Calu3 (cell line): ENCODE measurements around the gene RAB27B. TPM values are rescaled to one million over a fixed set of nuclear protein-coding genes. Genes with fewer than 3 reads are reported as not detected.
A peak's percentile ranks its signal among the peaks of the same experiment; 100 is the strongest.

Experiments used
- BruUV-seq: library from RNA; stranded (reverse); fragments of 400-500 nt; replicated peaks from 2 replicates; lab custom pipeline; 2021; lab: Mats Ljungman, UMichigan
- CTCF ChIA-PET: fragments of 300-600 bp; sonication (Branson Sonifier 250); formaldehyde crosslinking; loops from one replicate; lab custom pipeline; 2022; ENCODE audit warnings: antibody characterized with exemption; lab: Charles Lee
- DNase-seq: peaks from one replicate; pipeline ENCODE4 v3.0.0; 2022
- H3K27ac Mint-ChIP-seq: one replicate; pipeline ENCODE4 v1.8.0; 2022; ENCODE audit warnings: mixed read lengths; ENCODE audit not compliant: unreplicated experiment
- H3K27me3 Mint-ChIP-seq: one replicate; pipeline ENCODE4 v1.8.0; 2022; ENCODE audit warnings: mixed read lengths; ENCODE audit not compliant: unreplicated experiment
- H3K36me3 Mint-ChIP-seq: one replicate; pipeline ENCODE4 v1.8.0; 2022; ENCODE audit warnings: mild to moderate bottlenecking, moderate library complexity, mixed read lengths; ENCODE audit not compliant: insufficient read depth, unreplicated experiment
- H3K4me1 Mint-ChIP-seq: one replicate; pipeline ENCODE4 v1.8.0; 2022; ENCODE audit warnings: mild to moderate bottlenecking, low read depth, mixed read lengths; ENCODE audit not compliant: unreplicated experiment
- H3K4me3 Mint-ChIP-seq: one replicate; pipeline ENCODE4 v1.8.0; 2022; ENCODE audit warnings: mild to moderate bottlenecking, low read depth, moderate library complexity, mixed read lengths; ENCODE audit not compliant: unreplicated experiment
- H3K9me3 Mint-ChIP-seq: one replicate; pipeline ENCODE4 v1.8.0; 2022; ENCODE audit warnings: low read depth, mixed read lengths; ENCODE audit not compliant: unreplicated experiment
- intact Hi-C: fragments of 100-400 bp; cut with micrococcal nuclease; formaldehyde crosslinking; loops from one replicate; pipeline ENCODE4 v1.10.0; 2022; ENCODE audit not compliant: unreplicated experiment
- total RNA-seq: library from RNA; stranded (reverse); gene quantifications from 2 replicates; pipeline ENCODE4 v1.2.3, GENCODE V29; 2022
- TF ChIP-seq, protein P1 (sequence below): fragments of 200-600 bp; IDR thresholded peaks from one replicate; pipeline ENCODE4 v1.8.0; 2022; ENCODE audit warnings: antibody characterized with exemption; ENCODE audit not compliant: unreplicated experiment

Gene RAB27B
- total RNA-seq, 1 experiment from 2014 or later: 38.3 TPM

DNA sequence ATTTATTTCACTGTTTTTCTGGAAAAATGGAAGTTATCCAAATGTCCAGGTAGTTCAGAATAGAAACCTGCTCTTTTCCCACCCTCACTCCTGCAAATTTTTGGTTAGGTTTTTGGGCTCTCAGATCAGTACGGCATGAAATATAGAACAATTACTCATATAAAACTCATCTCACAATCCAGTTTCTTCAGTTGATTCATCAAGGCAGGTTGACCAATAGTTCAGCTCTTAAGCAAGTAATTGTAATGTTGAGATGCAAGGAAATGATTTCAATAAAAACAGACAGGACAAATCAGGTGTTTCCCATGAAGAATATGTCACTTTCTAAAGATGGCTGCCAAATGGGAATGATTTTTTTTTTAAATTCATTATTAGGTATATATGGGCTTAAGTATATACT is 2.0 kb downstream of the RAB27B start:
- peaks cover 44% of the 10 kb centered on the region for H3K36me3 Mint-ChIP-seq
- intact Hi-C loops: loop anchor here (2.0 to 5.0 kb wide), 4 partner anchors 29 to 148 kb away; no protein-coding TSS in a partner anchor
- TF ChIP-seq, protein P1, sequence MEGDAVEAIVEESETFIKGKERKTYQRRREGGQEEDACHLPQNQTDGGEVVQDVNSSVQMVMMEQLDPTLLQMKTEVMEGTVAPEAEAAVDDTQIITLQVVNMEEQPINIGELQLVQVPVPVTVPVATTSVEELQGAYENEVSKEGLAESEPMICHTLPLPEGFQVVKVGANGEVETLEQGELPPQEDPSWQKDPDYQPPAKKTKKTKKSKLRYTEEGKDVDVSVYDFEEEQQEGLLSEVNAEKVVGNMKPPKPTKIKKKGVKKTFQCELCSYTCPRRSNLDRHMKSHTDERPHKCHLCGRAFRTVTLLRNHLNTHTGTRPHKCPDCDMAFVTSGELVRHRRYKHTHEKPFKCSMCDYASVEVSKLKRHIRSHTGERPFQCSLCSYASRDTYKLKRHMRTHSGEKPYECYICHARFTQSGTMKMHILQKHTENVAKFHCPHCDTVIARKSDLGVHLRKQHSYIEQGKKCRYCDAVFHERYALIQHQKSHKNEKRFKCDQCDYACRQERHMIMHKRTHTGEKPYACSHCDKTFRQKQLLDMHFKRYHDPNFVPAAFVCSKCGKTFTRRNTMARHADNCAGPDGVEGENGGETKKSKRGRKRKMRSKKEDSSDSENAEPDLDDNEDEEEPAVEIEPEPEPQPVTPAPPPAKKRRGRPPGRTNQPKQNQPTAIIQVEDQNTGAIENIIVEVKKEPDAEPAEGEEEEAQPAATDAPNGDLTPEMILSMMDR: no peak
- no peaks in the 10 kb centered on the region for H3K27me3 Mint-ChIP-seq
- peak overlapping the region; percentile 95 for H3K4me3 Mint-ChIP-seq
- peaks cover 8% of the 10 kb centered on the region for H3K9me3 Mint-ChIP-seq
- H3K27ac Mint-ChIP-seq: peak overlapping the region; percentile 84
- BruUV-seq: no TSS peak
- H3K4me1 Mint-ChIP-seq: peaks cover 64% of the 10 kb centered on the region
- DNase-seq: no peak
- CTCF ChIA-PET: interaction anchor here (1.1 to 1.4 kb wide), 2 partner anchors 18 to 44 kb away, joined by 3 to 5 read pairs; no protein-coding TSS in a partner anchor

DNA sequence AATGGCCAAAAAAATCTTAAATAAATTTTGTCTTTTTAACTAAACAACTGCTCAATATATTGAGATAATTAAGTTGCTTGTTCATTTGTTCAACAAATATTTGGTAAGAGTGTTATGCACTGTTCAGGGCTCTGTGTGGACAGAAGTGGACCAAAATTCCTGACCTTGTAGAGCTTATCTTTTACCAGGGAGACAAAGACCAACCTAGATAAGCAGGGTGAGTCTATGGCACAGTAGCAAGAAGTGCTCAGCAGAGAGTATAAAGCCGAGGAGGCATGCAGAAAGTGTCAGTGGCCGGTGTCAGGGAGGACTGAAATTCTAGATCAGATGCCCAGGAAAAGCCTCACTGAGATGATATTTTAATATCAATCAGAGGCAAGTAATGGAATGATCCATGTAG is 2.6 kb downstream of the RAB27B start:
- TF ChIP-seq, protein P1: no peak
- intact Hi-C loops: loop anchor here (2.0 to 5.0 kb wide), 4 partner anchors 28 to 149 kb away; no protein-coding TSS in a partner anchor
- Mint-ChIP-seq H3K36me3 (peaks cover 44% of the 10 kb centered on the region), H3K4me1 (peaks cover 69% of the 10 kb centered on the region), H3K27ac (peak overlapping the region; percentile 84), H3K27me3 (no peaks in the 10 kb centered on the region), H3K4me3 (peak overlapping the region; percentile 95), H3K9me3 (peaks cover 8% of the 10 kb centered on the region)
- DNase-seq: no peak
- CTCF ChIA-PET: interaction anchor here (1.1 to 1.4 kb wide), 2 partner anchors 18 to 43 kb away, joined by 3 to 5 read pairs; no protein-coding TSS in a partner anchor
- no TSS peak for BruUV-seq

DNA sequence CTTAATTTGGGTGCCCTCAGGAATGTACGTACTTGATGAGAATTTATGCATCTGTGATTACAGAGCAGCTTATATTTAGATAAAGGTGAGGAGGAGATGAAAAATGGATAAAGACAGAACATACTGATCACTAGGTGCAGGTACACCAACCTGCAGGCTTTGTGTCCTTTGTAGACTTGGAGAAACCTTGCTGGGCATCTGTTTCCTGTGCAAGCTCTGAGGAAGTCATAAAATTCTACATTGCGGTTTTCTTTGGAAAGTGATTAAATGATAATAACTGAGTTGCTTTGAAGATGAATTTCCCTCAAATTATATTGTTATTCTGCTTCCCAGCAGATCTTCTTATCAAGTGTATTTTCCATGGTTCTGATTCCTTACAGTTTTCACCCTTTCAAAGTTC is 7.7 kb downstream of the RAB27B start:
- H3K27ac Mint-ChIP-seq: no peak overlapping the region
- peaks cover 8% of the 10 kb centered on the region for H3K9me3 Mint-ChIP-seq
- no TSS peak for BruUV-seq
- TF ChIP-seq, protein P1: no peak
- no peaks in the 10 kb centered on the region for H3K27me3 Mint-ChIP-seq
- H3K4me1 Mint-ChIP-seq: peaks cover 61% of the 10 kb centered on the region
- H3K4me3 Mint-ChIP-seq: peak overlapping the region; percentile 38
- H3K36me3 Mint-ChIP-seq: peaks cover 18% of the 10 kb centered on the region
- CTCF ChIA-PET: interaction anchor here (0.6 kb wide), 1 partner anchor 132 kb away, joined by 3 read pairs; no protein-coding TSS in a partner anchor
- DNase-seq: no peak
- intact Hi-C loops: no loop called here

GRCh38 chr18:54843314-54843713 is 15.0 kb downstream of the RAB27B start:
- no peaks in the 10 kb centered on the region for H3K9me3 Mint-ChIP-seq
- no peaks in the 10 kb centered on the region for H3K36me3 Mint-ChIP-seq
- BruUV-seq: no TSS peak
- TF ChIP-seq, protein P1: no peak
- H3K4me1 Mint-ChIP-seq: peaks cover 15% of the 10 kb centered on the region
- intact Hi-C loops: no loop called here
- H3K27me3 Mint-ChIP-seq: no peaks in the 10 kb centered on the region
- DNase-seq: no peak
- no peak overlapping the region for H3K4me3 Mint-ChIP-seq
- H3K27ac Mint-ChIP-seq: no peak overlapping the region
- CTCF ChIA-PET: no interaction called here
